NCI-H187 (cell line): ENCODE results near the gene BORCS8.
"Not testable (repeated sequence)": the region's sequence is repeated elsewhere in the genome, so short reads cannot be mapped to it uniquely, and the experiment has no call there.

Experiments used
- DNase-seq, 2 experiments: peaks; one replicate each; lab custom pipeline; 2025; lab: John Stamatoyannopoulos, UW

BORCS8 gene

DNA sequence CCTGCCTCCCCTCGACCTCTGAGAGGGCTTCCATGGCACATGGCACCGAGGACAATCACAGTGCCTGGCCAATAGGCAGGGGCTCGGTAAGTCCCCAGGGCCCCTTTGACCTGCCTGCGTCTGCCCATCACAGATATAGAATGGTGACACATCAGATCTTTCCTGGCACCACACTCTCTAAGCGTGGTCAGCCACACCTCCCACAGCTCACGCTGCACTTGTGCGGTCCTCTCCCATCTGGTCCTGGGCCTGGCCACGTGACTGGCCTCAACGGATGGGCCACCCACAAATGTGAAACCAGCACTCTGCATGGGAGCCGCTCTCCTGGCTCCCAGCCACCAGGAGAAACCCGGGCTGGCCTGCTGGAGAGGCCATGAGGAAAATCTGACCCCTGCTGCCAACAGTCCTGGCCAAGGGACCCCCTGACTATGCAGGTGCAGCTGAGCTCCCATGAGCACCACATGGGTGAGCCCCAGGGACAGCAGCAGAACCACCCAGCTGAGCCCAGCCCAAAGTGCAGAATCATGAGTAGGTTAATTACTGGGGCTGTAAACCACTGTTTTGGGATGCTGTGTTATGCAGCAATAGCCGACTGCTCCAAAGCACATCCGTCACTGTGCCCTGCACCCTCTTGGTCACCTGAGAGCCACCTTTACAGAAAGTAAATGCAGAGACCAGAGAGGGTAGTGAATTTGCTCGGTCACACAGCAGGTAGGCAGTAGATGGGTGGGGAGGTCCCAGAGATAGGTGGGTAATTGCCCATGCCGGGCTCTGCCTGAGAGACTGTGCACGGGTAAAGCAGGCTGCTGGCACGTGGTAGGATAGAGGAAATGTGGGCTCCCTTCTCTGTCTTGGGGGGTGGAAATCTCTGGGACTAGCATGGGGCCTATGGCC is 12.2 kb downstream of the BORCS8 start:
- DNase-seq: no peak

DNA sequence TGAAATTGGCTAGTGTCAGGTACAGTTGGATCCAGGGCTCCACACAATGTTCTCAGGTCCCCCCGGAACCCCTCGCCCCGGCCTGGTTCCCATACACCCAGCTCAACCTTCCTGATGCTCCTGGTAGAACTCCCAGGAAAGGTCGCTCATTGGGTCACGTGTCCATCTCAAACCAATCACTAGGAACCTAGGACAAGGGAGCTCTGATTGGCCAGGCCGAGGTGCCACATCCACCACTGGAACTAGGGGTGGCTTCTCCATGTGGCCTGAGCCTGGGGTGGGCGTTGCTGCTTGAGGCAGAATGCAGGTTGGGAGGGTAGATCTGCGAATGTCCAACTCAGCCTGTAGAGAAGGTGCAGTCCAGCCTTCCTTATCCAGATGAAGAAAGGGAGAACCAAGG is 15.0 kb downstream of the BORCS8 start:
- no peak for DNase-seq

DNA sequence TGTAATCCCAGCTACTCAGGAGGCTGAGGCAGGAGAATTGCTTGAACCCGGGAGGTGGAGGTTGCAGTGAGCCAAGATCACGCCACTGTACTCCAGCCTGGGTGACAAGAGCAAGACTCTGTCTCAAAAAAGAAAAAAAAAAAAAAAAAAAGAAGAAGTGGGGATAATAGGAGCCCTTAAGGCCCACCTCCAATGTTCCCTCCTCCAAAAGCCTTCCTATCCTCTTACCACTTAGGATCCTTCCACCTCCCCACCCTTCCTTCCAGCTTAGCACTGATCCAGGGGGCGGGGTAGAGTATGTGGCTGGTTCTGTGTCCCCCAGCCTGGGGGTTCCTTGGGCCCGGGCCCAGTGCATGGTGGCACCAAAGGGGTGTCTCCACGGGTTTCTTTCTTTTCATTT is 18.7 kb downstream of the BORCS8 start:
- not testable (repeated sequence) for DNase-seq

DNA sequence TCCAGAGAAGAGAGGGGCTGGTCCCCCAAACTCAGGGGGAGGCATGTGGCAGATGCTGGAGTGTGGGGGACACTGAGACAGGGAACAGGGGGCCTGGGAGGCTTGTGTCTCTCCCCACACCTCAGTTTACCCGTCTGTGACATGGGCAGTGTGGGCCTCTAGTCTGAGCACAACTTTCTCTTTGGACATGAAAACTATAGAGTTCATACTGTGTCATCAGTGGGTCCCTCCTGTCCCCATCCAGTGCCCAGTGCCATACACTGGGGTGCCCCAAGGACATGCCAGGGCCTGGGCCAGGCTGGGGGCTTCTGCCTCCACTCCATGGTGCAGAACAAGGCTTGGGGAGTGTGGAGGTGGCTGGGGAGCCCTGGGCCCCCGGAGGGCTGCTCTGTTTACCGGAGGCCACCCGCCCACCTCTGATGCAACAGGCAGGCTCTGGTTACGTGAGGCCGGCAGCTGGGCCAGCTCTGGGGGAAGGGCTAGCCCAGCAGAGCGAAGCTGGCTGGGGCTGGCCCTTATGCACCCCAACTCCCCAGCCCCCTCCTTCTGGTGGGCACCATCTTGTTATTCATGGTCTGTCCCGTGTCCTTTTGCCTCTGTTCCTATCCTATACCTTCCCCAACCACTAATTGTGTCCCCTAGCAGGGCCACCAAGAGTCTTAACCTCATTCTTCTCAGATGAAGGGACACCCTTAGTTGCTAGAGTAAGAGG is 20.0 kb downstream of the BORCS8 start:
- no peak for DNase-seq

DNA sequence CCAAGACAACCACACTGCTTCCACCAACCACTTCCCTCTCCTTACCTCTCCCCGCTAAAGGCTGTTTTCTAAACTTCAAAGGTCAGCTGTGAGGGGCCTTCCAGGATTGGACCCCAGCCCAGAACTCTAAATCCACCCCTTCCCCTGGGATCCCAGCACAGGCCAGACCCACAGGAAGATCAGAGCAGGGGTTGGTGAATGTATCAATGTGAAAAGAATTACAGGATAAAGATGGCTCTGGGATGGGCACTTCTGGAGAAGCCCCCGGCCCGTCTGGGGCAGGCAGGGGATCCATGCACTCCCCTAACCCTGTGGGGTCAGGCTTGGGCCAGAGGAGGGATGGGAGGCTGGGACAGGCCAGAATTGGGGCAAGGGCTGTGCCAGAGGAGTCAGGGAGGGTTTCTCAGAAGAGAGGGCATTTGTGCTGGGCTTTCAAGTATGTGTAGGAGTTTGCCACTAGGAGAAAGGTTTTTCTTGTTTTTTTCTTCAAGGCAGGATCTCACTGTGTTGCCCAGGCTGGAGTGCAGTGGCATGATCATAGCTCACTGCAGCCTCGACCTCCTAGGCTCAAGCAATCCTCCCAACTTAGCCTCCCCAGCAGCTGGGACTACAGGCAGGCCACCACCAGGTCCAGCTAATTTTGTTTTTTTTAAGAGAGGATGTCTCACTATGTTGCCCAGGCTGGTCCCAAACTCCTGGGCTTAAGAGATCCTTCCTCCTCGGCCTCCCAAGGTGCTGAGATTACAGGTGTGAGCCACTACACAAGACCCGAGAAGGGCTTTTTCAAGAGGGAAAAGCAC is 20.9 kb downstream of the BORCS8 start:
- no peak for DNase-seq

DNA sequence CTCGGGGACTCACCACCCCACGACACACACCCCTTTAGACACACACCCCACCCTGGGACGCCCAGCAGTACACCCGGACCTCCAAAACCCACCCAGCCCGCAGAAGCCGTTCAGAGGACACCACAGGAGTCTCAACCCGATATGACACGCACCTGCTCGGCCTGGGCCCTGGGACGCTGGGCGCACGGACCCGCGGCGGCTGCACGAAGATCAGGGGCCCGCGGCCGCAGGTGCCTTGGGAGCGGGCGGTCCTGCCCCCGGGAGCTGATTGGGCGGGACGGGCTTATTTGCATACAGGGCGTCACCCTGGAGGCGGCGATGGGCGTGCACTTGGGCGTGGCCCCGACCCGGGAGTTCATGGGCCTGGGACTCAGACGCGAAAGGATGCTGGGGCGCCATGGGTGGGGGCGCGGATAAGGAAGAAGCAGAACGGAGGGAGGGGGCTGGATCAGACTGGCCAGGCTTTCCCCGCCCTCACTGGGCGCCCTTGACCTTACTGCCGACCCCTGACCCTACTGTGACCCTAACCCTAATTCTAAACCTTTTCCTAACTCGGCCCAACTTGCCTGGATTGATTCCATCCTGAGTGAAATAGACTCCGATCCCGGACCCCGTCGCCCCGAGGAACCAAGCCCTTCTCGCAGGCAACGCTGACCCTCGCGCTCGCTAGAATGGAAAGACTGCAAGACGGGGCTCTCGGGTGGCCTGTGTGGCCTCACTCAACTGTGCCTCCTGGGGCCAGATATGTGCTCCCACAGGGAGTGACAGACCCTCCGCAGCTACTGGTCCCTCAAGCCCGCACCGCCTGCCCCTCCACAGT is 21.7 kb downstream of the BORCS8 start, which contains the start of gene MEF2B:
Gene MEF2B (minus strand): TSS at position 211 of the 820 bp plus-strand sequence. CDS start 19,528 bp downstream, outside the sequence.
- peak; percentile 18 to 34 for DNase-seq

DNA sequence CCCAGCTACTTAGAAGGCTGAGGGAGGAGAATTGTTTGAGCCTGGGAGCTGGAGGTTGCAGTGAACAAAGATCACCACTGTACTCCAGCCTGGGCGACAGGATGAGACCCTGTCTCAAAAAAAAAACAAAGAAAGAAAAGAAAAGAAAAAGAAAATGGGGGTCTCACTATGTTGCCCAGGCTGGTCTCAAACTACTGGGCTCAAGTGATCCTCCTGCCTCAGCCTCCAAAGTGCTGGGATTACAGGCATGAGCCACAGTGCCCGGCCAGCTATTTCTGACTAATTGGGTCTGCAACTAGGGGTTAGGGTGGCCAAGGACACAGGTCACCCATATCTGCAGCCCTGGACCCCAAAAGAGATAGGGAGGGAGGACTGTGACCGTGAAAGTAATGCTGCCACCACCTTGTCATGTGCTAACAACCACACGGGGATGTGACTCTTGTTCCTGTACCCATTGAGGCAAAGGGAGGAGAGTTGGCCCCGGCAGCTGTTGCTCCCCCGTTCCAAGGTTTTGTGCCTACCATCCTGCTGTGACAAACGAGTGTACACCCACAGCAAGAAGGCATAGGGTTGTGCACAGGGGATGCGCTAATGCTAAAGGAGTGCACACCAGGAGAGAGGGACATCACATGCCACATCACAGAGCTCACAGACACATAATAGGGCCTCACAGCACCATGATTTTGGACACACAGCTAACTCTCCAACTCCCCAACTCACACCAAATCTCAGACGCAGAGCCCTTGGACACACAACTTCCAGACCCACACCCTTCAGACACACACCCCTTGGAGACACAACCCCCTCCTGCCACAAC is 22.5 kb downstream of the BORCS8 start:
- no peak for DNase-seq

DNA sequence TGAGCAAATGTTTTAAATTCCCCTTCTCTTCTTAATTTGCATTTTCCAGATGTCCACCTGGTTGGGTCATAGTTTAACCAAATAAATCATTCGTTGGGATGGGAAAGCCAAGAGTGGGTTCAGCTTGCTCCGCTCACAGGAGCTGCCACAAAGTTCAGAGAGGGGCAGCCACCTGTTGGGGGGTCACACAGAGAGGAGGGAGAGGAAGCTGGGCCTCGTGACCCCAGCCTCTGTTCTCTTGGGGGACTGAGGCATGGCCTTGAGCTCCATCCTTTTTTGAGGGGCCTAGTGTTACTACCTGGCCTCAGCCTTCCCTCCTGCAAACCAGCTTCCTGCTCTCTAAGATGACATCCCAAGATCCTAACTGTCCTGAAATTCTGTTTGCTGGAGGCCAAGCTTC is 24.3 kb downstream of the BORCS8 start:
- DNase-seq: no peak

DNA sequence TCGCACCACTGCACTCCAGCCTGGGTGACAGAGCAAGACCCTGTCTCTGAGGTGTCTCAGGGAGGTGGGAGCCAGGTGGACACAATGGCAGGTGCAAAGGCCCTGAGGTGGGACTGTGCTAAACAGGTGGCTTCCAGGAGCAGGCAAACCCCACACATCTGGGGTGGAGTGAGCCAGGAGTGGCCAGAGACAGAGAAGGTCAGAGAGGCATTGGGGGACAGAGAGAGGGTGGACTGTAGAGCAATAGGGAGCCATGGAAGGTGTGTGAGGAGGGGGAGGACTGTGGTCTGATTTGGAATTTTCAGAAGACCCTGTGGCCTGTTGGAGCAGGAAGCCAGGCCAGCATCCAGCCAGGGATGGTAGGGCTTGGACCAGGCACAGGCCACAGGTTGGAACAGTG is 26.6 kb downstream of the BORCS8 start:
- no peak for DNase-seq

DNA sequence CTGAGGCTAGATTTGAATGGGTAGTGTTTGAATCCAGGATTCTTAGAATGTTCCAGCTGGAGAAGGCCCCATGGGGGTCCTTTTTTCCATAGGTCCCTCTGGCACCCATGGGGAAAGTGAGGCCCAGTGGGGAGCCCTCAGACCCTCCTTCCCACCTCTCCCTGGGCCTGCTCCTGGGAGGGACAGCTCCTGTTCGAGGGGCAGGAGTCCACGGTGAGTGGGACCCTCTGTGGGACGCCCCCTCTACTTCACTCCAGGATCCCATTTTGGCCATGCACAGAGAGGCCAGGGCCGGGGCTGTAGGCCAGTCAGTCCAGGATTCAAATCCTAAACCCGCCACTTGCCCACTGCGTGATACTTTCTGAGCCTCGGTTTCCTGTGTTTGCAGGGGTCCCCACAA is 29.5 kb downstream of the BORCS8 start:
- no peak for DNase-seq

DNA sequence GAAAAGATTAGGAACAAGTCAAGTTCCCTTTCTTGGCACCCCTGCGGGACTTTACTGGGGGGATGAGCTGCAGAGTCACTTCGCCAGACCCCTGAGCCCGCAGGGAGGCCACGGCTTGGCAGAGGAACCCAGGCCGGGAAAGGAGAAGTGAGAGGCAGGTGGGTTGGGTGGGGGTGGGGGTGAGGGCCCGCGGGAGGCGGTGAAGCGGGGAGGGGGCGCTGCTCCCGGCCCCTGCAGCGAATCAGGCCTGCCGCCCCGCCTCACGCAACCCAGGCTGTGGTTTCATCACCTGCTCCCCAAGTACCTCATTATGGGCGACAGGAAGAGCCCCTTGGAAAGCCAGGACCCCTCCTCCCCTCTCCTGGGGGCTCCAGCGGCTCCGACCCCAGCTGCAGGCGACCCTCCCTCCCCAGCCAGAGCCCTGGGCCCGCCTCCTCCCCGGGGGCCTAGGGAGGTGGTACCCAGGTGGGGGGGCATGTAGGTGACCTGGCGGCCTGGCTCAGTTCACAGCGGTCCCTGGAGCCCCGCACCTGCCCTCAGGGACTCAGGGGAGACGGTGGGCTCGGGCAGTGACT is 31.4 kb downstream of the BORCS8 start:
- DNase-seq: no peak

DNA sequence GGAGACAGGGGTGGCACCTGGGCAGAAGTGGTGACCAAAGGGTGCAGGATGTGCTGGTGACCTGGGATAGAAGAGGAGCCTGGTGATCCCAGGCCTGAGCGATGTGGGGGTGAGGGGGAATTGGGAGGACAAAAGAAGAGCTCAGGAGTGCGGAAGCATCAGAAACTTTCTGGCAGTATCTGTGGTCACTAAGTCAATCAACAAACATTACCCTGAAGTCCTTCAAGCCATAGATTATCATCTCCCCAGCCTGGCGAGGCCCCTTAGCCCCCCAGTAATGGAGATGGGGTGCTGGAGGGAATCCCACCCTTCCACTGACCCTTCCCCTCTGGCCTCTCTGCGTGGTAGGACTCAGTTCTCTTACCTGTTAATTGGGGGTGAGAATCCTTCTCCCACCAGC is 32.4 kb downstream of the BORCS8 start:
- DNase-seq: no peak

DNA sequence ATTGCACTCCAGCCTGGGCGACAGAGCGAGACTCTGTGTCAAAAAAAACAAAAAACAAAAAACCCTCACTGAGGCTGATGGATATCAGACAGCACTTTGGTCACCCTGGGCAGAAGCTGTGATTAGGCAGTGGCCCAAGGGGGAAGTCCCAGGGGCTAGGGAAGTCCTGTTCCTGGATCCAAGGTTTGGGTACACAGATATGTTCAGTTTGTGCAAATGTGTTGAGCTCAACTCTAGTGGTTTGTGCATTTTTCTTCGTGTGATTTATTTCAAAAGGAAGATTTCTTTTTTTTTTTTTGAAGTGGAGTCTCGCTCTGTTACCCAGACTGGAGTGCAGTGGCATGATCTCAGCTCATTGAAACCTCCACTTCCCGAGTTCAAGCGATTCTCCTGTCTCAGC is 34.1 kb downstream of the BORCS8 start:
- no peak for DNase-seq

DNA sequence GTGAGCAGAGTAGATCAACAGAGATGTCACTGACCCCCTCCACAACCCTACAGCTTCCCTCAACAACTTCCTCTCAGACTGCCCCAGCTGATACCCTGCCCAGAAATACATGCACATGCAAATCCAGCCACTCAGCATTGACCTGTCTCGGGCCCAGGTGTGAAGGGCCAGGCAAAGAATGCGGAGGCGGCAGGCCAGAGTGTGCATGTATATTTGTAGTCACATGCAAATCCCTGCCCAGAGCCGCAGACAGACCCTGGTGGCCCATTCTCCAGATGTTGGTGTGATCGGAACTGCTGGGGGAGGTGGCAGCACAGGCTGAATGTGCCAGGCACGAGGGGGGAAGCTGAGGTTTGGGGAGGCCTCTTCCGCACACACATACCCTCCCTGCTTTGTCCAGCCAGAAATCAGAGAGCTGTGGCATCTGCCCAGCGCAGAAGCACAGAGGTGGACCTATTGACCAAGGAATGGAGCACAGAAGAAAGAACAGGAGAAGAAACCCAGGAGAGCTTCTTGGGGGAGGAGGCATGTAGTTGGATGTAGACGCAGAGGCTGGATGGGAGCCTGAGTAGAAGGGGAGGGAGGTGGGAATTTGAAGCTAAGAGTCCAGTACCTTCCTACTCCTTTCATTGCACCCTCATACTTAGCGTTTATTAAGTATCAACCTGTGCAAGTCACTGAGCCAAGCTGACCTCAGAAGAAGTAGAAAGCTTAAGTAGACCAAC is 36.3 kb downstream of the BORCS8 start:
- DNase-seq: no peak

DNA sequence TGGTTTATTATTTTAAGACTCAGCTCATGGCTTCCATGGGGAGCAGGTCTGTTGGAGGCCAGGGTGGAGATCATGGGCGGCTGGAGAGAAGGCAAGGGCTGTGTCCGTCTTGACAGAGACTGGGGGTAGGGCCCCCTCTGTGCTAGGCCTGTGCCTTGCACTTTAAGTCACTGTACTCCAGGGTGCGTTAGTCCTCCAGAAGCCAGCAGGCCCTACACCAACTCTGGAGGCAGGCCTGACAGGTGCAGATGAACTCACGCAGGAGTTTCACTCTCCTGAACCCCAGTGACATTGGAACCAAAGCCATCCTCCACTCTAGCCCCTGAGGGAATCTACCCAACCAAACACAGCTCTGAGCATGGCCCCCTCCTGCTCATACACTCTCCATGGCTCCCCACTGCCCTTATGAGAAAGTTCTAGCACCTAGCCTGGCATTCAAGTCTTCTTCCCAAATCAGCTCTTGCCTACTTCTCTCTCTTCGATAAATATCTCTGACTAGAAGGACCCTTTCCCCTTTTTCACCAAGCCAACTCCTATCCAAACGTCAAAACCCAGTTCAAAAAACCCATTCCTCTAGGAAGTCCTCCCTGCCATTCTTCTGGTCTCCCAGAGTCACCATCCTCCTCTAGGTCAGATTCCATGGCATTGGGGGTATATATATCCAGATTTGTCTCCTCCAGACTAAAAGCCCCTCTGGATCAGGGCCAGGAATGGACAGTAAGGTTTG is 37.0 kb downstream of the BORCS8 start:
- no peak for DNase-seq

DNA sequence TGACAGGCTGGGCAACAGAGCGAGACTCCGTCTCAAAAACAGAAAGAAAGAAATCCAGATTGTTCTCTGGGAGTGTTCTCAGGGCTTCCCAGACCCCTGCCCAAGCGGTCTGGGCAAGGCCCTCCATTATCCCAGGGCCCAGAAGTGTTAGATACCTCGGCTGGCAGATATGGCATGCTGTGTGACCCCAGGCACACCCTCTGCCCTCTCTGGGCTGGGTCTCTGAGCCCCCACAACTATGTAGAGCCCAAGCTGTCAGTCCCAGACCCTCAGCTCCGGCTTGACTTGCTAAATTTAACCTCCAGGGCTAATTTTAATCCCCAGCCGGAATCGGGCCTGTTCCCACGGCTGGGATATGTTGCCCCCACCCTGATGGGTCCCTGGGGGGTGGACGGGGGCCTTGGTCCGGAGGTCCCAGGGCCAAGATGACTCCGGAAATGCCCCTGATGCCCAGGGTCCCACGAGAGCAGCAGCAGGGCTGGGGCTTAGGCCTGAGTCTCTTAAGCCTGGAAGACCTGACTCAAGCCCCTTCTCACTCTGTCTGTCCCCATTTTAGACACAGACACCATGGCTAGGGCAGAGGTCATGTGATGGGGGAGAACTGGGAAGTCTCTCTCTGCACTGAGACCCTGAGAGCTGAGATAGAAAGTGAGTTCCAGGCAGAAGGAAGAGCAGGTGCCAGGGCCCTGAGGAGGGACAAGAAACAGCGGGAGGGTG is 39.1 kb downstream of the BORCS8 start:
- no peak for DNase-seq

DNA sequence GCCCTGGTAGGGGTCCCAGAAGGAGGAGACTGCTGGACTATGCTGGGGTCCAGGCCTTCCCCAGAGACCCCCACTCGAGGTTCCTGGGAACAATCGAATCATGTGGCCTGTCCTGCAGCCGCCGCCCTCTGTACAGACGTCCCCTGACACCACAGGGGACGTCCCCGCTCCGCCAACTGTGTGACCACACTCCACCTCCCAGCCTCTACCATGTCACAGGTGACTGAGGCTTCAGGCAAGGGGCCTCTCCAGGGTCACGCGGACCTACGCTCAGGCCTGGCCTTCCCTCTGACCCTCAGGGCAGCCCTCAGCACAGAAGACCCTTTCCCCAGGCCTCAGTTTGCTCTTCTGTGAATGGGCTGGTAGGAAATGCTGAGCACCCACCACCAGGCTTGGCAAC is 40.5 kb downstream of the BORCS8 start:
- no peak for DNase-seq

DNA sequence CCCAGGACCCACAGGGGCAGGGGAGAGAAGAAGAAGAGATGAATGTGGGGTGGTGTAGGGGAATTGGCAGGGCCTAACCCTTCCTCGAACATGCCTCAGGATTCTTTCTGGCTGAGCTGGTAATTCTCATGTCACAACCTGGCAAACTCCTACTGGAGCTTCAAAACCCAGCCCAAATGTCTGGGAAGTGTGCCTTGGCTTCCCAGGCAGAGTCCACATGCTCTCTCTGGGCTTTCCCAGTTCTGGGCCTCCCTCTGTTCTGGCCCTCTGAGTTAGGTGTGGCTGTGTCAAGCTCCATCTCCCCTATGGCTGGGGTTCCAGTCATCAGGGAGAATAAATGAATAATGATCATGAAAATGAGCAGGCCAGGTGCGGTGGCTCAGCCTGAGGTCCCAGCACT is 42.5 kb downstream of the BORCS8 start:
- DNase-seq: no peak
